ENCODE measurements around the gene FAM135A. TPM values are rescaled to one million over a fixed set of nuclear protein-coding genes. Genes with fewer than 3 reads are reported as not detected.

Gene FAM135A
- total RNA-seq, 1 experiment from 2014 or later = 11.2 TPM

GRCh38 chr6:70396163-70396562 is 17.1 kb upstream of the FAM135A start:
- Histone ChIP-seq H3K9me3 (ENCODE audit: low read depth, low read length, poor library complexity, severe bottlenecking) (no peaks in the 10 kb centered on the region), H3K4me1 (ENCODE audit: insufficient read depth, low read length, poor library complexity, severe bottlenecking) (no peaks in the 10 kb centered on the region), H3K27me3 (replicated peaks; ENCODE audit: insufficient read depth, low read depth, low read length, poor library complexity) (no peaks in the 10 kb centered on the region), H3K36me3 (ENCODE audit: insufficient read depth, low read length, poor library complexity, severe bottlenecking) (no peaks in the 10 kb centered on the region), H3K27ac (ENCODE audit: low read depth, low read length, poor library complexity, severe bottlenecking) (no peak overlapping the region), H3K4me3 (ENCODE audit: low read depth, low read length, poor library complexity, severe bottlenecking) (no peak overlapping the region)
- no TSS peak for BruUV-seq (replicated peaks)
- TF ChIP-seq CTCF (conservative IDR thresholded peaks at IDR 0.05; ENCODE audit: low read depth, low read length) (no peak), EZH2 (IDR thresholded peaks at IDR 0.05; ENCODE audit: borderline replicate concordance, low read depth, low read length, poor library complexity, severe bottlenecking) (no peak)
- DNase-seq (ENCODE audit: low spot score) = no peak
- intact Hi-C loops (cut with micrococcal nuclease; ENCODE audit: unreplicated experiment) = no loop called here
- POLR2A ChIA-PET (ENCODE audit: low non-redundant PET) = no interaction called here
- CTCF ChIA-PET = no interaction called here

GRCh38 chr6:70396796-70397729 is 16.2 kb upstream of the FAM135A start:
- no peak overlapping the region for H3K27ac ChIP-seq (ENCODE audit: low read depth, low read length, poor library complexity, severe bottlenecking)
- DNase-seq (ENCODE audit: low spot score) = no peak
- no peak for TF ChIP-seq CTCF (conservative IDR thresholded peaks at IDR 0.05; ENCODE audit: low read depth, low read length)
- no peak for TF ChIP-seq EZH2 (IDR thresholded peaks at IDR 0.05; ENCODE audit: borderline replicate concordance, low read depth, low read length, poor library complexity, severe bottlenecking)
- H3K27me3 ChIP-seq (replicated peaks; ENCODE audit: insufficient read depth, low read depth, low read length, poor library complexity) = no peaks in the 10 kb centered on the region
- H3K4me3 ChIP-seq (ENCODE audit: low read depth, low read length, poor library complexity, severe bottlenecking) = no peak overlapping the region
- H3K36me3 ChIP-seq (ENCODE audit: insufficient read depth, low read length, poor library complexity, severe bottlenecking) = no peaks in the 10 kb centered on the region
- H3K9me3 ChIP-seq (ENCODE audit: low read depth, low read length, poor library complexity, severe bottlenecking) = no peaks in the 10 kb centered on the region
- intact Hi-C loops (cut with micrococcal nuclease; ENCODE audit: unreplicated experiment) = no loop called here
- CTCF ChIA-PET = no interaction called here
- no peaks in the 10 kb centered on the region for H3K4me1 ChIP-seq (ENCODE audit: insufficient read depth, low read length, poor library complexity, severe bottlenecking)
- no TSS peak for BruUV-seq (replicated peaks)
- POLR2A ChIA-PET (ENCODE audit: low non-redundant PET) = no interaction called here

- Histone ChIP-seq H3K36me3 (ENCODE audit: insufficient read depth, low read length, poor library complexity, severe bottlenecking) (no peaks in the 10 kb centered on the region), H3K9me3 (ENCODE audit: low read depth, low read length, poor library complexity, severe bottlenecking) (no peaks in the 10 kb centered on the region), H3K4me1 (ENCODE audit: insufficient read depth, low read length, poor library complexity, severe bottlenecking) (no peaks in the 10 kb centered on the region), H3K27ac (ENCODE audit: low read depth, low read length, poor library complexity, severe bottlenecking) (no peak overlapping the region), H3K27me3 (replicated peaks; ENCODE audit: insufficient read depth, low read depth, low read length, poor library complexity) (no peaks in the 10 kb centered on the region), H3K4me3 (ENCODE audit: low read depth, low read length, poor library complexity, severe bottlenecking) (no peak overlapping the region)
- BruUV-seq (replicated peaks) = no TSS peak
- DNase-seq (ENCODE audit: low spot score) = peak; percentile 42
- ChIA-PET POLR2A (ENCODE audit: low non-redundant PET) (no interaction called here), CTCF (no interaction called here)
- TF ChIP-seq EZH2 (IDR thresholded peaks at IDR 0.05; ENCODE audit: borderline replicate concordance, low read depth, low read length, poor library complexity, severe bottlenecking) (no peak), CTCF (conservative IDR thresholded peaks at IDR 0.05; ENCODE audit: low read depth, low read length) (no peak)
- intact Hi-C loops (cut with micrococcal nuclease; ENCODE audit: unreplicated experiment) = no loop called here
These were observed 14.3 kb upstream of the FAM135A start for GRCh38 chr6:70398783-70399728.
